ENCODE data around the gene MAGI1.

The MAGI1 gene

GRCh38 chr3:65314916-65315315 is 723.8 kb downstream of the MAGI1 start:
- TF ChIP-seq, protein P1, sequence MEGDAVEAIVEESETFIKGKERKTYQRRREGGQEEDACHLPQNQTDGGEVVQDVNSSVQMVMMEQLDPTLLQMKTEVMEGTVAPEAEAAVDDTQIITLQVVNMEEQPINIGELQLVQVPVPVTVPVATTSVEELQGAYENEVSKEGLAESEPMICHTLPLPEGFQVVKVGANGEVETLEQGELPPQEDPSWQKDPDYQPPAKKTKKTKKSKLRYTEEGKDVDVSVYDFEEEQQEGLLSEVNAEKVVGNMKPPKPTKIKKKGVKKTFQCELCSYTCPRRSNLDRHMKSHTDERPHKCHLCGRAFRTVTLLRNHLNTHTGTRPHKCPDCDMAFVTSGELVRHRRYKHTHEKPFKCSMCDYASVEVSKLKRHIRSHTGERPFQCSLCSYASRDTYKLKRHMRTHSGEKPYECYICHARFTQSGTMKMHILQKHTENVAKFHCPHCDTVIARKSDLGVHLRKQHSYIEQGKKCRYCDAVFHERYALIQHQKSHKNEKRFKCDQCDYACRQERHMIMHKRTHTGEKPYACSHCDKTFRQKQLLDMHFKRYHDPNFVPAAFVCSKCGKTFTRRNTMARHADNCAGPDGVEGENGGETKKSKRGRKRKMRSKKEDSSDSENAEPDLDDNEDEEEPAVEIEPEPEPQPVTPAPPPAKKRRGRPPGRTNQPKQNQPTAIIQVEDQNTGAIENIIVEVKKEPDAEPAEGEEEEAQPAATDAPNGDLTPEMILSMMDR (conservative IDR thresholded peaks at IDR 0.05; ENCODE audit: low read depth, low read length) = no peak
- H3K4me3 ChIP-seq (ENCODE audit: low read depth, low read length) = no peak overlapping the region
- no peak for DNase-seq (ENCODE audit: low read depth)

- DNase-seq (ENCODE audit: low read depth) = no peak
- TF ChIP-seq, protein P1 (conservative IDR thresholded peaks at IDR 0.05; ENCODE audit: low read depth, low read length) = no peak
- H3K4me3 ChIP-seq (ENCODE audit: low read depth, low read length) = no peak overlapping the region
These were observed 724.4 kb downstream of the MAGI1 start for GRCh38 chr3:65314269-65314668.

DNA sequence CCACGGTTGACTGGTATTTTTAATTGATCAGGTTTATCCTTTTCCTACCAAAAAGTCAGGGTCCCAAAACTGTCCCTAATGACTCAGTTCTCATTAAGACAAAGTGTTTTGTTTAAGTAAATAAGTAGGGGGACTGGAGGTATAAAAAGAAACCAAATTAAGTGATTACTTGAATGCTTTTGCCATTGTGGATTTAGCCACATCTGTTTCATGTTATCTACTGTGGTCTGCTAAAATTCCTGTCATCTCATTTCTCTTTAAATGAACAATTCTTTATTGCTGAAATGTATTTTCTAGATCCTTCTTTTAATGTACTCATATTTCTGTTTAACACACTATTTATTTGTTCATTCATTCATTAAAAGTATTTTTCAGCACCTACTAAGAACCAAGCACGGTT is 725.1 kb downstream of the MAGI1 start:
- no peak overlapping the region for H3K4me3 ChIP-seq (ENCODE audit: low read depth, low read length)
- TF ChIP-seq, protein P1 (conservative IDR thresholded peaks at IDR 0.05; ENCODE audit: low read depth, low read length) = no peak
- DNase-seq (ENCODE audit: low read depth) = no peak

- TF ChIP-seq, protein P1 (conservative IDR thresholded peaks at IDR 0.05; ENCODE audit: low read depth, low read length) = no peak
- DNase-seq (ENCODE audit: low read depth) = no peak
These were observed 732.9 kb downstream of the MAGI1 start for GRCh38 chr3:65305836-65306235.

More at GRCh38 chr3:65305836-65306235, 732.9 kb downstream of the MAGI1 start:
- no peak overlapping the region for H3K4me3 ChIP-seq (ENCODE audit: low read depth, low read length)

All from choroid plexus epithelial cell (primary cell).